Liver (tissue), 9 donors: ENCODE measurements around the gene PLPP4. TPM values are rescaled to one million over a fixed set of nuclear protein-coding genes. Genes with fewer than 3 reads are reported as not detected.

Experiments
- DNase-seq: peaks from one replicate; pipeline ENCODE4 v3.0.0-alpha.2; 2017; ENCODE audit warnings: low spot score
- H3K27ac ChIP-seq, 2 donors: one replicate each; pipeline ENCODE4 v1.7.0; 2013; ENCODE audit warnings: inconsistent platforms in 2 of 2, low read length in 2 of 2, control low read depth in 1 of 2, low read depth in 1 of 2, mild to moderate bottlenecking in 1 of 2
- H3K27me3 ChIP-seq, 4 donors: one replicate each; pipeline versions ENCODE4 v1.6.1 to v1.7.0; 2013; ENCODE audit warnings: low read length in 3 of 4, inconsistent platforms in 1 of 4, mild to moderate bottlenecking in 1 of 4, moderate library complexity in 1 of 4; ENCODE audit not compliant: control insufficient read depth in 4 of 4, insufficient read depth in 4 of 4
- H3K36me3 ChIP-seq, 4 donors: one replicate each; pipeline versions ENCODE4 v1.6.1 to v1.7.0; 2013; ENCODE audit warnings: low read length in 3 of 4, mild to moderate bottlenecking in 3 of 4, low read depth in 1 of 4, moderate library complexity in 1 of 4; ENCODE audit not compliant: control insufficient read depth in 4 of 4, insufficient read depth in 3 of 4
- H3K4me1 ChIP-seq, 4 donors: one replicate each; pipeline versions ENCODE4 v1.6.1 to v1.7.0; 2013; ENCODE audit warnings: low read length in 3 of 4, mild to moderate bottlenecking in 3 of 4, moderate library complexity in 1 of 4; ENCODE audit not compliant: control insufficient read depth in 4 of 4, insufficient read depth in 4 of 4
- H3K4me3 ChIP-seq, 3 donors: one replicate each; pipeline versions ENCODE4 v1.6.1 to v1.7.0; 2013; ENCODE audit warnings: low read length in 3 of 3, control low read depth in 1 of 3, low read depth in 1 of 3, mild to moderate bottlenecking in 1 of 3
- H3K9ac ChIP-seq, 2 donors: one replicate each; pipeline ENCODE4 v1.7.0; 2013; ENCODE audit warnings: low read length in 2 of 2, mild to moderate bottlenecking in 2 of 2, moderate library complexity in 2 of 2, control low read depth in 1 of 2, low read depth in 1 of 2
- H3K9me3 ChIP-seq, 4 donors: one replicate each; pipeline versions ENCODE4 v1.6.1 to v1.7.0; 2013; ENCODE audit warnings: low read length in 3 of 4; ENCODE audit not compliant: control insufficient read depth in 4 of 4
- FOXA1 ChIP-seq: IDR thresholded peaks from 2 replicates; pipeline ENCODE4 v1.6.1; 2016; ENCODE audit warnings: antibody characterized with exemption
- GABPA ChIP-seq, 2 donors: IDR thresholded peaks in 1 of 2; conservative IDR thresholded peaks in 1 of 2; 2 replicates each; pipeline ENCODE4 v1.6.1; 2016; ENCODE audit warnings: antibody characterized with exemption in 2 of 2, mild to moderate bottlenecking in 1 of 2, moderate library complexity in 1 of 2
- HNF4A ChIP-seq, 2 donors: conservative IDR thresholded peaks; 2 replicates each; pipeline ENCODE4 v1.6.1; 2016; ENCODE audit warnings: antibody characterized with exemption in 2 of 2, mild to moderate bottlenecking in 2 of 2
- HNF4G ChIP-seq: IDR thresholded peaks from 2 replicates; pipeline ENCODE4 v1.6.1; 2016; ENCODE audit warnings: antibody characterized with exemption
- JUND ChIP-seq, 2 donors: IDR thresholded peaks; 2 replicates each; pipeline ENCODE4 v1.6.1; 2016; ENCODE audit warnings: antibody characterized with exemption in 2 of 2
- RXRA ChIP-seq, 2 donors: IDR thresholded peaks; 2 replicates each; pipeline ENCODE4 v1.6.1; 2017 to 2018; ENCODE audit warnings: antibody characterized with exemption in 2 of 2, mild to moderate bottlenecking in 1 of 2
- SP1 ChIP-seq: IDR thresholded peaks from 2 replicates; pipeline ENCODE4 v1.6.1; 2018; ENCODE audit warnings: antibody characterized with exemption, mild to moderate bottlenecking
- TAF1 ChIP-seq: conservative IDR thresholded peaks from 2 replicates; pipeline ENCODE4 v1.6.1; 2016; ENCODE audit warnings: antibody characterized with exemption, mild to moderate bottlenecking
- YY1 ChIP-seq: IDR thresholded peaks from 2 replicates; pipeline ENCODE4 v1.6.1; 2016; ENCODE audit warnings: antibody characterized with exemption, mild to moderate bottlenecking
- WGBS: extraction: QIAGEN DNeasy Blood & Tissue Kit; methylation state at CpG from one replicate; pipeline ENCODE4 v1.1.7; 2013; 5-methylcytosine and 5-hydroxymethylcytosine counted together
- polyA plus RNA-seq, 2 donors: library from polyadenylated mRNA; stranded (reverse) in 1 of 2; unstranded in 1 of 2; fragments of 200-250 nt in 1 of 2; fragments of >200 nt in 1 of 2; fragmentation: Nextera tagmentation in 1 of 2; extraction: Ambion mirVana in 1 of 2; gene quantifications; one replicate each; pipeline versions ENCODE4 v1.2.1 to v1.2.3, GENCODE V29; 2013 to 2015
- total RNA-seq, 2 donors: library from RNA; depleted of rRNA; stranded (reverse); fragments of >200 nt; gene quantifications; one replicate each; pipeline ENCODE4 v1.2.3, GENCODE V29; 2014
- TF ChIP-seq, protein P1 (sequence below): IDR thresholded peaks from 2 replicates; pipeline ENCODE4 v1.6.1; 2016; ENCODE audit warnings: antibody characterized with exemption
- TF ChIP-seq, protein P2 (sequence below): IDR thresholded peaks from 2 replicates; pipeline ENCODE4 v1.6.1; 2016; ENCODE audit warnings: antibody characterized with exemption, mild to moderate bottlenecking
- TF ChIP-seq, protein P3 (sequence below): IDR thresholded peaks from 2 replicates; pipeline ENCODE4 v1.6.1; 2016; ENCODE audit warnings: antibody characterized with exemption
- TF ChIP-seq, protein P4 (sequence below): IDR thresholded peaks from 2 replicates; pipeline ENCODE4 v1.6.1; 2016; ENCODE audit warnings: antibody characterized with exemption
- donor health status: healthy.
- donor health status: healthy.
- donor health status: healthy.
- donor health status: healthy.
- donor health status: healthy.

The PLPP4 gene
- total and polyA plus RNA-seq, 4 donors: 0.14 to 2.8 (median 0.93) TPM

DNA sequence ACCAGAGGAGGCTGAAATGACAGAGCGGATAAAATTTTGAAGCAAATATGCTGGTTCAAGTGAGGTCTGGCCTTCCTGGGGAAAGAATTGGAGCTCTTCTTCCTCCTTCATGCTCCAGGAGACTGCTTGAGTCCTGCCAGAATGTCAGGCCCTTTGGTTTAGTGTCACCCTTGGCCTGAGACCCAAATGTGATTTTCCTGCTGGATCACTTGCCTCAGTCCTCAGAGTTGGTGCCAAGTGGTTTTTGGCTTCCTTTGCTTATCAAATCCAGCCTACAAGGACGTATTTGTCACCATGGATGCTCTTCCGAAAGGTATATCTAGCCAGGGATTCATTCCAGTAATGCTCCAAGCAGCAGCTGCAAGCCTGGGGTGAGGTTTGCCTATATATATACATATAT, 118.4 kb downstream of the PLPP4 start (continued):
- TF ChIP-seq TAF1: no peak
- no peak for TF ChIP-seq HNF4A (conservative IDR thresholded peaks at IDR 0.05)
- TF ChIP-seq, protein P1, sequence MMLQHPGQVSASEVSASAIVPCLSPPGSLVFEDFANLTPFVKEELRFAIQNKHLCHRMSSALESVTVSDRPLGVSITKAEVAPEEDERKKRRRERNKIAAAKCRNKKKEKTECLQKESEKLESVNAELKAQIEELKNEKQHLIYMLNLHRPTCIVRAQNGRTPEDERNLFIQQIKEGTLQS: no peak
- TF ChIP-seq SP1: no peak
- TF ChIP-seq, protein P2, sequence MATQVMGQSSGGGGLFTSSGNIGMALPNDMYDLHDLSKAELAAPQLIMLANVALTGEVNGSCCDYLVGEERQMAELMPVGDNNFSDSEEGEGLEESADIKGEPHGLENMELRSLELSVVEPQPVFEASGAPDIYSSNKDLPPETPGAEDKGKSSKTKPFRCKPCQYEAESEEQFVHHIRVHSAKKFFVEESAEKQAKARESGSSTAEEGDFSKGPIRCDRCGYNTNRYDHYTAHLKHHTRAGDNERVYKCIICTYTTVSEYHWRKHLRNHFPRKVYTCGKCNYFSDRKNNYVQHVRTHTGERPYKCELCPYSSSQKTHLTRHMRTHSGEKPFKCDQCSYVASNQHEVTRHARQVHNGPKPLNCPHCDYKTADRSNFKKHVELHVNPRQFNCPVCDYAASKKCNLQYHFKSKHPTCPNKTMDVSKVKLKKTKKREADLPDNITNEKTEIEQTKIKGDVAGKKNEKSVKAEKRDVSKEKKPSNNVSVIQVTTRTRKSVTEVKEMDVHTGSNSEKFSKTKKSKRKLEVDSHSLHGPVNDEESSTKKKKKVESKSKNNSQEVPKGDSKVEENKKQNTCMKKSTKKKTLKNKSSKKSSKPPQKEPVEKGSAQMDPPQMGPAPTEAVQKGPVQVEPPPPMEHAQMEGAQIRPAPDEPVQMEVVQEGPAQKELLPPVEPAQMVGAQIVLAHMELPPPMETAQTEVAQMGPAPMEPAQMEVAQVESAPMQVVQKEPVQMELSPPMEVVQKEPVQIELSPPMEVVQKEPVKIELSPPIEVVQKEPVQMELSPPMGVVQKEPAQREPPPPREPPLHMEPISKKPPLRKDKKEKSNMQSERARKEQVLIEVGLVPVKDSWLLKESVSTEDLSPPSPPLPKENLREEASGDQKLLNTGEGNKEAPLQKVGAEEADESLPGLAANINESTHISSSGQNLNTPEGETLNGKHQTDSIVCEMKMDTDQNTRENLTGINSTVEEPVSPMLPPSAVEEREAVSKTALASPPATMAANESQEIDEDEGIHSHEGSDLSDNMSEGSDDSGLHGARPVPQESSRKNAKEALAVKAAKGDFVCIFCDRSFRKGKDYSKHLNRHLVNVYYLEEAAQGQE: no peak

DNA sequence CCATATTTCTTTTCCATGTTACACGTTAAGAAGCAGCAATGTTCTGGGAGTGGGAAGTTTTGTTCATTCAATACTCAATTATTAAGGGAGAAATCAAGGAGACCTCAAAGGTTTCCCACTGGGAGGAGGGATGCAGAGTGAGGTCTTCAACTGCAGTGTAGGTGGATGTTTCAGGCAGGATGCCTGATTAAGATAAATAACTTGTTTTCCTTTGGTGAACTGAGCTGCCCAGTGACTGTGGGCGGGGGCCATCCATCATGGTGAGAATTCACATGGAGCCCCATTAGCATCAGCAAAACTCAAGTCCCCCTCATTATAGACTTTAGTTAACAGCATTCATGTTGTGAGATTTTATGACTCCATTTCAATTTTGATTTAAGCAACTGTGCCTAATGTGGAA, 121.1 kb downstream of the PLPP4 start:
- 76% methylated on average over 2 of the region's 2 CpGs for WGBS
- no peak for TF ChIP-seq SP1
- TF ChIP-seq, protein P3, sequence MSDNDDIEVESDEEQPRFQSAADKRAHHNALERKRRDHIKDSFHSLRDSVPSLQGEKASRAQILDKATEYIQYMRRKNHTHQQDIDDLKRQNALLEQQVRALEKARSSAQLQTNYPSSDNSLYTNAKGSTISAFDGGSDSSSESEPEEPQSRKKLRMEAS: no peak
- TF ChIP-seq, protein P4, sequence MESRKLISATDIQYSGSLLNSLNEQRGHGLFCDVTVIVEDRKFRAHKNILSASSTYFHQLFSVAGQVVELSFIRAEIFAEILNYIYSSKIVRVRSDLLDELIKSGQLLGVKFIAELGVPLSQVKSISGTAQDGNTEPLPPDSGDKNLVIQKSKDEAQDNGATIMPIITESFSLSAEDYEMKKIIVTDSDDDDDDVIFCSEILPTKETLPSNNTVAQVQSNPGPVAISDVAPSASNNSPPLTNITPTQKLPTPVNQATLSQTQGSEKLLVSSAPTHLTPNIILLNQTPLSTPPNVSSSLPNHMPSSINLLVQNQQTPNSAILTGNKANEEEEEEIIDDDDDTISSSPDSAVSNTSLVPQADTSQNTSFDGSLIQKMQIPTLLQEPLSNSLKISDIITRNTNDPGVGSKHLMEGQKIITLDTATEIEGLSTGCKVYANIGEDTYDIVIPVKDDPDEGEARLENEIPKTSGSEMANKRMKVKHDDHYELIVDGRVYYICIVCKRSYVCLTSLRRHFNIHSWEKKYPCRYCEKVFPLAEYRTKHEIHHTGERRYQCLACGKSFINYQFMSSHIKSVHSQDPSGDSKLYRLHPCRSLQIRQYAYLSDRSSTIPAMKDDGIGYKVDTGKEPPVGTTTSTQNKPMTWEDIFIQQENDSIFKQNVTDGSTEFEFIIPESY: no peak
- no peak for TF ChIP-seq FOXA1
- TF ChIP-seq RXRA (IDR thresholded peaks at IDR 0.05): no peak
- TF ChIP-seq YY1: no peak
- no peak for TF ChIP-seq JUND (IDR thresholded peaks at IDR 0.05)
- no peak for TF ChIP-seq GABPA (IDR thresholded peaks at IDR 0.05 in 1 of 2, conservative IDR thresholded peaks at IDR 0.05 in 1 of 2)
- no peak for TF ChIP-seq HNF4G
- no peak for TF ChIP-seq TAF1
- DNase-seq: no peak
- Histone ChIP-seq H3K9ac (no peak overlapping the region), H3K27ac (no peak overlapping the region), H3K4me3 (no peak overlapping the region), H3K9me3 (no peaks in the 10 kb centered on the region), H3K4me1 (no peaks in the 10 kb centered on the region), H3K36me3 (no peaks in the 10 kb centered on the region), H3K27me3 (peaks cover 0 to 3% (median 0%) of the 10 kb centered on the region in 4 donors)

DNA sequence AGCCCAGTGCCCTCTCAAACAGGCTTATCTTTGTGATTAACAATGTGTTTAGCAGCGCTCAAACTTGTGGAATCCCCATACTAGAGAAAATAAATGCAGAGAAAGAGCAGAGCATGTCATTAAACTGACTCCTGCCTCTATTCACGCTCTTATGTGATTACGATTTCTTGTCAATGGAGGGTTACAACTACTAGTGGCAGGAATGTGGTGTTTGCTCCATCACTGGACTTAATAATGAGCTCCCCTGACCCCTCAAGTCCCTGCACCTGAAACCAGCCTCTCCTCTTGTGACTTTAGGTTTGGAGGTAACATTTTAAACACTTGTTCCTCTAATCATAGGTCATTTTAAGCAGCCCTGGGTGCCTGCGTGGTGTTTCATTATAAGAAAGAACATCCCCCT, 121.9 kb downstream of the PLPP4 start:
- Histone ChIP-seq H3K36me3 (no peaks in the 10 kb centered on the region), H3K9me3 (no peaks in the 10 kb centered on the region), H3K4me3 (no peak overlapping the region), H3K4me1 (no peaks in the 10 kb centered on the region), H3K9ac (no peak overlapping the region), H3K27me3 (peaks cover 0 to 3% (median 0%) of the 10 kb centered on the region in 4 donors), H3K27ac (no peak overlapping the region)
- no peak for DNase-seq
- no peak for TF ChIP-seq TAF1
- TF ChIP-seq YY1: no peak
- 89% methylated on average over 4 of the region's 4 CpGs for WGBS
